ENCODE data around the gene SPACA1. TPM values are rescaled to one million over a fixed set of nuclear protein-coding genes. Genes with fewer than 3 reads are reported as not detected.

SPACA1 gene
- polyA plus RNA-seq, 1 experiment: not detected

DNA sequence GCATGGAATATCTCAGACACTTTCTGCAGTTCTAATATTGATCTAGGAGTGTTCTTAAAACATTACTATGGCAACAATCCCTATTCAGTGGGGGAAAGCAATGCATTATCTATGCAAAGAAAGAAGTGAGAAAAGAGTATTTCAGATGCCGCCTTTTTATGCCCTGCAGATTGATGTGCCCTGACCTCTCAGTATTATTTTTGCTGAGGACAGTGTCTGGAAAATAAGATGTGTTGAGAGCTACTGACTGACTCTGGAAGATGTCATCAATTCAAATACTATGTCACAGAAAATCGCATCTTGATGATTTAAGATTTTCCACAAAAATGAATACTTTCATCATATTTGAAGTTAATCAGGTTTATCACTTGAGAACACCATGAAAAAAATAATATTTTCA, 22.9 kb upstream of the SPACA1 start:
- TF ChIP-seq CTCF (IDR thresholded peaks at IDR 0.05; ENCODE audit: low read depth, low read length): no peak
- no peaks in the 10 kb centered on the region for H3K27me3 ChIP-seq (ENCODE audit: control insufficient read depth, insufficient read depth, low read length)
- no peak overlapping the region for H3K4me3 ChIP-seq (ENCODE audit: low read depth, low read length)
- CTCF ChIA-PET: no interaction called here
- DNase-seq (ENCODE audit: low read depth, low spot score): no peak
- no peak overlapping the region for H3K27ac ChIP-seq (ENCODE audit: low read depth, low read length)
- no peaks in the 10 kb centered on the region for H3K9me3 ChIP-seq (ENCODE audit: control insufficient read depth, insufficient read depth, low read length)
- POLR2A ChIA-PET: no interaction called here

DNA sequence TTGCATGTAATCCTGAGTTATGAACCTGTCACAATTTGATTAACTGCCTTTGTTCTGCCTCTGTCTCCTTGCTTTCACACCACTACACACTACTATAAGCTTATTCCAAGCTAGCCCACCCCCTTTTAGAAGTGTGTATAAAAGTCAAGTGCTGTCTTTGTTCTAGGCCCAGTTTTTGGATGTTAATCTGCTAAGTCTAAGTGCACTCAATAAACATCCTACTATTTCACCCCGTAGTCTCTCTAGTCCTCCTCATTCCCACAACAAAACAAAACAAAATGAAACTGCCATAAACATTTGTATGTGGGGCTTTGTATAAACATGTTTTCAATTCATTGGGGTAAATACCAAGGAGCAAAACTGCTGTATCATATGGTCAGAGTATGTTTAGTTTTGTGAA, 16.1 kb upstream of the SPACA1 start:
- no peaks in the 10 kb centered on the region for H3K9me3 ChIP-seq (ENCODE audit: control insufficient read depth, insufficient read depth, low read length)
- CTCF ChIA-PET: no interaction called here
- DNase-seq (ENCODE audit: low read depth, low spot score): no peak

DNA sequence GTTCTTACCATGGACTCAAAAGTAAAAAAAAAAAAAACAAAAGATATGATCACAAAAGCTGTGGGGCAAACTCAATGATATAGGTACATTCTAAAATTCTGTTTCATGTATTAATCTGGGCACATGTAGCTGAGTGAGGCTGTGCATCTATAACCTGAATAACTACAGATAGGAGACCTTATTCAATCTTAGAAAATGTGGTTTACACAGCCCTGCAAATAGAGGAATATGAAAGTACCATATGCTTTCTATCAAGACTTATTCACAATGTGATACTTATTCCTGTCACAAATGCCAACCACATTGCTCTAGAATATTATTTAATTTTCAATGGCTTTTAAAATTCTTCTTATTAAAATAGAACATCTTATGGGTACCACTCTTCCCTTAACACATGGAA, 3.1 kb upstream of the SPACA1 start:
- Histone ChIP-seq H3K4me3 (ENCODE audit: low read depth, low read length) (no peak overlapping the region), H3K27ac (ENCODE audit: low read depth, low read length) (no peak overlapping the region), H3K9me3 (ENCODE audit: control insufficient read depth, insufficient read depth, low read length) (peaks cover 7% of the 10 kb centered on the region; the same call in 1 of the 2 replicates), H3K27me3 (ENCODE audit: control insufficient read depth, insufficient read depth, low read length) (peaks cover 2% of the 10 kb centered on the region)
- TF ChIP-seq CTCF (IDR thresholded peaks at IDR 0.05; ENCODE audit: low read depth, low read length): no peak
- ChIA-PET POLR2A (no interaction called here), CTCF (no interaction called here)
- no peak for DNase-seq (ENCODE audit: low read depth, low spot score)

More for the DNA sequence above, 16.1 kb upstream of the SPACA1 start:
- H3K27ac ChIP-seq (ENCODE audit: low read depth, low read length): no peak overlapping the region
- no peak overlapping the region for H3K4me3 ChIP-seq (ENCODE audit: low read depth, low read length)
- TF ChIP-seq CTCF (IDR thresholded peaks at IDR 0.05; ENCODE audit: low read depth, low read length): no peak
- H3K27me3 ChIP-seq (ENCODE audit: control insufficient read depth, insufficient read depth, low read length): no peaks in the 10 kb centered on the region
- POLR2A ChIA-PET: no interaction called here

- Histone ChIP-seq H3K4me3 (ENCODE audit: low read depth, low read length) (no peak overlapping the region), H3K27ac (ENCODE audit: low read depth, low read length) (no peak overlapping the region), H3K9me3 (ENCODE audit: control insufficient read depth, insufficient read depth, low read length) (peaks cover 7% of the 10 kb centered on the region; the same call in 1 of the 2 replicates), H3K27me3 (ENCODE audit: control insufficient read depth, insufficient read depth, low read length) (peaks cover 2% of the 10 kb centered on the region)
- CTCF ChIA-PET: no interaction called here
- POLR2A ChIA-PET: no interaction called here
- no peak for DNase-seq (ENCODE audit: low read depth, low spot score)
- TF ChIP-seq CTCF (IDR thresholded peaks at IDR 0.05; ENCODE audit: low read depth, low read length): no peak
These were observed 2.0 kb upstream of the SPACA1 start for GRCh38 chr6:88045521-88046136.

DNA sequence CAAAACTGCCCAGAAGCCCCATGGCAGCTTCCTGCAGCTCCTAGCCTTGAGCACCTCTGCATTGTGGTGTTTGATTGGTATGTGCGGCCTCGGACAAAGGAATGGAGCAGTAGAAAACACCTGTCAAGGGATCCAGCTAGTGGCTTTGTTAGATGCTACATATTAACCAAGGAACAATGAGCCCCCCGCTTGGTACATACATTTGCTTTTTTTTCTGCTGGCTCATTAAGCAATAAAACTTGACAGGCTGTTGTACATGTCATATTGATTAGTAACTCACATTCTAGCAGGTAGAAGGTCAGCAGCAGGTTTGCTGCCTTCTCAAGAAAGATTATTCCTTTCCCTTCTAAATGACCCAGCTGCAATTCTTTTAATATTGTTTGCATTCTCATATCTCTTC, 937 bp downstream of the SPACA1 start:
- Histone ChIP-seq H3K9me3 (ENCODE audit: control insufficient read depth, insufficient read depth, low read length) (peaks cover 7% of the 10 kb centered on the region; the same call in 1 of the 2 replicates), H3K27me3 (ENCODE audit: control insufficient read depth, insufficient read depth, low read length) (peaks cover 2% of the 10 kb centered on the region), H3K4me3 (ENCODE audit: low read depth, low read length) (no peak overlapping the region), H3K27ac (ENCODE audit: low read depth, low read length) (no peak overlapping the region)
- ChIA-PET POLR2A (no interaction called here), CTCF (no interaction called here)
- no peak for TF ChIP-seq CTCF (IDR thresholded peaks at IDR 0.05; ENCODE audit: low read depth, low read length)
- DNase-seq (ENCODE audit: low read depth, low spot score): no peak

Measured in AG04450 (cell line).